Measurements from ENCODE around the gene GARNL3. TPM values are rescaled to one million over a fixed set of nuclear protein-coding genes. Genes with fewer than 3 reads are reported as not detected.

Gene GARNL3
- polyA plus RNA-seq, 1 donor from 2014 or later, result 20.0 TPM

- no peaks in the 10 kb centered on the region for H3K79me2 ChIP-seq (replicated peaks; ENCODE audit: insufficient read depth, low read length)
- TF ChIP-seq EZH2 (IDR thresholded peaks at IDR 0.05; ENCODE audit: borderline replicate concordance, insufficient read depth, low read length, poor library complexity, severe bottlenecking) (no peak), MXI1 (conservative IDR thresholded peaks at IDR 0.05; ENCODE audit: poor library complexity, severe bottlenecking) (no peak), CTCF (IDR thresholded peaks at IDR 0.05; ENCODE audit: poor library complexity, severe bottlenecking) (no peak)
- H3F3A ChIP-seq (ENCODE audit: insufficient read depth, low read length, poor library complexity, severe bottlenecking), result no peaks in the 10 kb centered on the region
- no peak overlapping the region for H3K27ac ChIP-seq (ENCODE audit: low read length)
- H3K36me3 ChIP-seq (ENCODE audit: insufficient read depth, low read length), result no peaks in the 10 kb centered on the region
- no peaks in the 10 kb centered on the region for H3K27me3 ChIP-seq (ENCODE audit: insufficient read depth, low read depth, low read length)
- no peaks in the 10 kb centered on the region for H3K9me2 ChIP-seq (ENCODE audit: insufficient read depth, low read length)
- H3K4me2 ChIP-seq (ENCODE audit: low read length), result no peak overlapping the region
- no peak overlapping the region for H2AFZ ChIP-seq (ENCODE audit: low read depth, low read length)
- no peak overlapping the region for H3K4me3 ChIP-seq (ENCODE audit: low read length)
- no peak overlapping the region for H3K9ac ChIP-seq (ENCODE audit: low read length)
- H3K9me3 ChIP-seq (ENCODE audit: low read length), result no peaks in the 10 kb centered on the region
- no peaks in the 10 kb centered on the region for H4K20me1 ChIP-seq (ENCODE audit: insufficient read depth)
Measured at GRCh38 chr9:127358770-127359169, 94.2 kb downstream of the GARNL3 start.

DNA sequence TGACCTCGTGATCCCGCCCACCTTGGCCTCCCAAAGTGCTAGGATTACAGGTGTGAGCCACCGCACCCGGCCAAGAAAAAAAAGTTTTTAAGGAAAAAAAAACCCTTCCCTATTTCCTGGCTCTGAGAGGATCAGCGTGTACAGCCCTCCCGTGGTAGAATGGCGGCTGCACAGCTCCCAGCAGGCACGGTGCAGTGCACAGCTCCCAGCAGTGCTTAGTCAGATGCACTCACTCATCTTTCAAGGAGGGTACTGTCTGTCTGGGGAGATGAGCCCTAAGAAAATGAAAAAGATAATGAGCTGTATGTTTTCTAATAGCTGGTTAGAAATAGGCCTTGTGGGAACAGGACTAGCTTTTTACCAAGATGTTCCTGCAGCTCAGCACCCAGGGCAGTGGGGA lies 95.7 kb downstream of the GARNL3 start:
- TF ChIP-seq REST (IDR thresholded peaks at IDR 0.05; ENCODE audit: borderline replicate concordance), result no peak
- no peak for TF ChIP-seq MXI1 (conservative IDR thresholded peaks at IDR 0.05; ENCODE audit: poor library complexity, severe bottlenecking)
- TF ChIP-seq EP300 (conservative IDR thresholded peaks at IDR 0.05; ENCODE audit: poor library complexity, severe bottlenecking), result no peak
- TF ChIP-seq TAF1 (IDR thresholded peaks at IDR 0.05; ENCODE audit: low read depth), result no peak
- no peaks in the 10 kb centered on the region for H3K9me3 ChIP-seq (ENCODE audit: low read length)
- no peaks in the 10 kb centered on the region for H4K20me1 ChIP-seq (ENCODE audit: insufficient read depth)
- no peak overlapping the region for H2AFZ ChIP-seq (ENCODE audit: low read depth, low read length)
- no peaks in the 10 kb centered on the region for H3K36me3 ChIP-seq (ENCODE audit: insufficient read depth, low read length)
- no peaks in the 10 kb centered on the region for H3K79me2 ChIP-seq (replicated peaks; ENCODE audit: insufficient read depth, low read length)
- no peak overlapping the region for H3K9ac ChIP-seq (ENCODE audit: low read length)
- no peak overlapping the region for H3K4me2 ChIP-seq (ENCODE audit: low read length)
- no peaks in the 10 kb centered on the region for H3F3A ChIP-seq (ENCODE audit: insufficient read depth, low read length, poor library complexity, severe bottlenecking)
- H3K4me3 ChIP-seq (ENCODE audit: low read length), result no peak overlapping the region
- no peak overlapping the region for H3K27ac ChIP-seq (ENCODE audit: low read length)
- H3K9me2 ChIP-seq (ENCODE audit: insufficient read depth, low read length), result no peaks in the 10 kb centered on the region
- H3K27me3 ChIP-seq (ENCODE audit: insufficient read depth, low read depth, low read length), result no peaks in the 10 kb centered on the region

- Histone ChIP-seq H3K36me3 (ENCODE audit: insufficient read depth, low read length) (no peaks in the 10 kb centered on the region), H3K4me2 (ENCODE audit: low read length) (no peak overlapping the region), H4K20me1 (ENCODE audit: insufficient read depth) (no peaks in the 10 kb centered on the region), H3F3A (ENCODE audit: insufficient read depth, low read length, poor library complexity, severe bottlenecking) (no peaks in the 10 kb centered on the region), H3K79me2 (replicated peaks; ENCODE audit: insufficient read depth, low read length) (no peaks in the 10 kb centered on the region), H2AFZ (ENCODE audit: low read depth, low read length) (no peak overlapping the region), H3K9me3 (ENCODE audit: low read length) (no peaks in the 10 kb centered on the region), H3K4me3 (ENCODE audit: low read length) (no peak overlapping the region), H3K27ac (ENCODE audit: low read length) (no peak overlapping the region), H3K27me3 (ENCODE audit: insufficient read depth, low read depth, low read length) (no peaks in the 10 kb centered on the region), H3K9ac (ENCODE audit: low read length) (no peak overlapping the region), H3K9me2 (ENCODE audit: insufficient read depth, low read length) (no peaks in the 10 kb centered on the region)
- TF ChIP-seq REST (IDR thresholded peaks at IDR 0.05; ENCODE audit: borderline replicate concordance) (no peak), POLR2AphosphoS5 (IDR thresholded peaks at IDR 0.05) (no peak), RAD21 (conservative IDR thresholded peaks at IDR 0.05) (no peak)
Measured at GRCh38 chr9:127360829-127361228, 96.3 kb downstream of the GARNL3 start.

Measured in neural cell (in vitro differentiated cells).